ENCODE measurements around the gene NUDT22.
A peak's percentile ranks its signal among the peaks of the same experiment; 100 is the strongest.

Gene NUDT22

DNA sequence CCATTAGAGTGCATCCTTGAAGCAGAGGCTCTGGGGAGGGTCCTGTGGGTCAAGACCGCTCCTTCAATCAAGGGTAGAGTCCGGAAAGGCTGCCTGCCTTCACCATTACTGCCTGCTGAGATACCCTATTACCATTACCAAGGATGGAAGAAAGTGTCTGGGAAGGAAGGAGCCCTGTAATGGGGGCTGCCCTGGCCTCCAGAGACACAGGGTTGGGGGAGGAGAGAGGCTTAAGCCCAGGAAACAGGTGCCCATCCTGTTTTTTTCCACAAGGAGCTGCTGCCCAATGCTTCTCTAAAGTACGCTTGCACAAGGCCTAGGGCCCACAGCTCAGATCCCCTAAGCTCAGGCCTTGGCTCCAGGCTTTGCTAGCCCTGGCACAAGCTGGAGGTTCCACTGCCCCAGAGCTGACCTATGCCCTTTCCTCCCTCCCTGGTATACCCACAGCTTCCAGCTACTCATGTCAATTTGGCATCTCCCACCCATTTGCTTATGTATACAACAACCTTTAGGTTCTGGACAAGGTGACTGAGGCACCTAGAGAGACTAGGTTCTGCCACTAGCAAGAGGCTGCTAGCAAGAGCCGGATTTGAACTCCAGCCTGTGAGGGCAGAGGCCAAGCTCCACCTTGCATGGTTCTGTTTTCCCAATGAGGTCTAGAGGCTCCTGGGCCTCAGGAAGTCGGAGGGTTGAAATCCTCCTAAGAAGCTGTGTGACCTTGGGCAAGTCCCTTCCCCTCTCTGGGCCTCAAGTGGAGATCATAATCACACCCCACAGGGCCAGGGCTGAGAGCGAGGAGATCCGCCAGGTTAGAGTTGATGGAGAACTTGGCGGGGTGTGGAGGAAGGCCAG, 23.7 kb downstream of the NUDT22 start:
- peaks cover 44% of the 10 kb centered on the region for H3K4me1 ChIP-seq (ENCODE audit: control insufficient read depth, insufficient read depth, low read length, poor library complexity, severe bottlenecking)
- no peaks in the 10 kb centered on the region for H3K27me3 ChIP-seq (replicated peaks; ENCODE audit: control insufficient read depth, insufficient read depth, low read length, poor library complexity, severe bottlenecking)
- no peaks in the 10 kb centered on the region for H3K9me3 ChIP-seq (ENCODE audit: control insufficient read depth, low read length)
- no peak overlapping the region for H3K4me3 ChIP-seq (ENCODE audit: insufficient read depth, low read depth, low read length, poor library complexity, severe bottlenecking)
- no peaks in the 10 kb centered on the region for H3K36me3 ChIP-seq (ENCODE audit: control insufficient read depth, insufficient read depth, low read length)
- no peak for DNase-seq
- no peak overlapping the region for H3K27ac ChIP-seq (ENCODE audit: insufficient read depth, low read length, poor library complexity, severe bottlenecking)

DNA sequence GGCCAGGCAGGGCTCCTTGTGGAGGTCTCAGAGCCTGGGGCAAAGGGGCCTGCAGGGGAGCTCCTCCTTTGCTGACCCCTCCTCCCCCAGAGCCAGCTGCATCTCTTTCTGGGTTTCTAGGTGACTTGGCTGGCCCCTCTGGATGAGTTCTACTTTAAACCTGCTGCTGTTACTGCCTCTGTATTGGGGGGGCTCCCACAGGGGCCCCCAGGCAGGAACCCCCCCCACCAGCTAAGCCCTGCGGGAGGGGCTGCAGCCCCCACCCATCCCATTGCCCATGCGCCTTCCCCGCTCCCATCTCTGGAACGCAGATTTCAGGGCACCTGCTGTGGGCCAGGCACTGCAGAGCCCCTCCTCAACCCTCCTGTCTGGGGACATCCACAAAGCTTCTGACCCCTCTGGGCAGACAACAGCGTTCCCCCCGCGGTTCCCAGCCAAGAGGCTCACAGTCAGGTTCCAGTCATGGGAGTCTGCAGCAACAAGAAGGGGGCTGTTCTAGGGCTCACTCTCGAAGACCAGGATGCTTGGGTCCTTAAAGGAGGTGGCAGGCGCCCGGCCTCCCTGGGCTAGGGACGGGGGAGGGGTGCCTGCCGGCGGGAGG, 24.4 kb downstream of the NUDT22 start:
- Histone ChIP-seq H3K27me3 (replicated peaks; ENCODE audit: control insufficient read depth, insufficient read depth, low read length, poor library complexity, severe bottlenecking) (no peaks in the 10 kb centered on the region), H3K9me3 (ENCODE audit: control insufficient read depth, low read length) (no peaks in the 10 kb centered on the region), H3K27ac (ENCODE audit: insufficient read depth, low read length, poor library complexity, severe bottlenecking) (no peak overlapping the region), H3K4me3 (ENCODE audit: insufficient read depth, low read depth, low read length, poor library complexity, severe bottlenecking) (peak overlapping the region; percentile 58), H3K36me3 (ENCODE audit: control insufficient read depth, insufficient read depth, low read length) (no peaks in the 10 kb centered on the region), H3K4me1 (ENCODE audit: control insufficient read depth, insufficient read depth, low read length, poor library complexity, severe bottlenecking) (peaks cover 37% of the 10 kb centered on the region)
- DNase-seq: no peak

DNA sequence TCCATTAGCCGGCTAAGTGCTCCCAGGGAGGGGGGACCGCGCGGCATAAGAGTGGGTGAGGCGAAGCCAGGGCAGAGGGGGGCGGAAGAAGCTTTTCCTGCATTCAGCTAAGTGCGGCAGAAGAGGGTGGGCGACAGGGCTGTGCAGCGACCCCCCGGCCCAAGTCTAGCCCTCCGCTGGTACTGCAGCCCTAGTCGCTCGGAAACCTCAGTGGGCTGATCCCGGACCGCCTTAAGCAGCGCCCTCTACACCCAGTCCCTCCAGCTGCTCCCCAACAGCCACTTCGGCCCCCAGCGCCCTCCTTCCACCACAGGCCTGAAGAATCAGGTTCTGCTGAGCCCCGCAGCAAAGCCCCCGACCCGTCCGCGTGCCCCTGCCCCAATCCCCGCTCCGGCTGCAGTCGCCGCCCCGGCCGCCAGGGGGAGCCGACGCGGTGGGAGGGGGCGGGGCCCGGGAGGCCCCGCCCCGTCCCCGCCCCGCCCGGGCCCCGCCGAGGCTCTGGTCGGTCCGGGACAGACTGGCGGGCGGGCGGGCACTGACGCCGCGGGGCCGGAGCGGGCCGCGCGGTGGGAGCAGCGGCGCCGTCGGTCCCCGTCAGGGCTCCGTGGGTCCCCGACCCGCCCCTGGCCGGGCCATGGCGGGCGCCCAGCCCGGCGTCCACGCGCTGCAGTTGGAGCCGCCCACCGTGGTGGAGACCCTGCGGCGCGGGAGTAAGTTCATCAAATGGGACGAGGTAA, 25.1 kb downstream of the NUDT22 start, which contains the start of gene PLCB3:
PLCB3 (plus strand) TSS at position 515 of the 737 bp plus-strand sequence; CDS start at position 635, 120 bp downstream.
- peak; percentile 50 to 56 (median 54) for DNase-seq
- H3K27ac ChIP-seq (ENCODE audit: insufficient read depth, low read length, poor library complexity, severe bottlenecking): no peak within 1 kb of the TSS
- no peaks in the 10 kb centered on the region for H3K36me3 ChIP-seq (ENCODE audit: control insufficient read depth, insufficient read depth, low read length)
- H3K4me1 ChIP-seq (ENCODE audit: control insufficient read depth, insufficient read depth, low read length, poor library complexity, severe bottlenecking): peaks cover 32% of the 10 kb centered on the region
- H3K9me3 ChIP-seq (ENCODE audit: control insufficient read depth, low read length): no peaks in the 10 kb centered on the region
- peak within 1 kb of the TSS; percentile 65 for H3K4me3 ChIP-seq (ENCODE audit: insufficient read depth, low read depth, low read length, poor library complexity, severe bottlenecking)
- H3K27me3 ChIP-seq (replicated peaks; ENCODE audit: control insufficient read depth, insufficient read depth, low read length, poor library complexity, severe bottlenecking): no peaks in the 10 kb centered on the region

DNA sequence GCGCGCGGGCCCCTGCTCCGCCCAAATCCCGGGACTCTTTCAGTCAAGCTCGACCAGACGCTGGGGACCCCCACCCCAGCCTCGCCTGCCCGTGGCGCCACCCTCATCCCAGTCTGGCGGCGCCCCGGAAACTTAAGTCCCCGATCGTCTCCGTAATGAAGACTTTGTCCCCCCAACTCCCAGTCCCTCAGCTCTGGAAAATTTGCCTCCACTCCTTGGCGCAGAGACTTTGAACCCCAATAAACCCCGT, 25.6 kb downstream of the NUDT22 start:
- Histone ChIP-seq H3K27me3 (replicated peaks; ENCODE audit: control insufficient read depth, insufficient read depth, low read length, poor library complexity, severe bottlenecking) (no peaks in the 10 kb centered on the region), H3K9me3 (ENCODE audit: control insufficient read depth, low read length) (no peaks in the 10 kb centered on the region), H3K27ac (ENCODE audit: insufficient read depth, low read length, poor library complexity, severe bottlenecking) (no peak overlapping the region), H3K4me3 (ENCODE audit: insufficient read depth, low read depth, low read length, poor library complexity, severe bottlenecking) (peak overlapping the region; percentile 65), H3K36me3 (ENCODE audit: control insufficient read depth, insufficient read depth, low read length) (no peaks in the 10 kb centered on the region), H3K4me1 (ENCODE audit: control insufficient read depth, insufficient read depth, low read length, poor library complexity, severe bottlenecking) (peaks cover 32% of the 10 kb centered on the region)
- no peak for DNase-seq

DNA sequence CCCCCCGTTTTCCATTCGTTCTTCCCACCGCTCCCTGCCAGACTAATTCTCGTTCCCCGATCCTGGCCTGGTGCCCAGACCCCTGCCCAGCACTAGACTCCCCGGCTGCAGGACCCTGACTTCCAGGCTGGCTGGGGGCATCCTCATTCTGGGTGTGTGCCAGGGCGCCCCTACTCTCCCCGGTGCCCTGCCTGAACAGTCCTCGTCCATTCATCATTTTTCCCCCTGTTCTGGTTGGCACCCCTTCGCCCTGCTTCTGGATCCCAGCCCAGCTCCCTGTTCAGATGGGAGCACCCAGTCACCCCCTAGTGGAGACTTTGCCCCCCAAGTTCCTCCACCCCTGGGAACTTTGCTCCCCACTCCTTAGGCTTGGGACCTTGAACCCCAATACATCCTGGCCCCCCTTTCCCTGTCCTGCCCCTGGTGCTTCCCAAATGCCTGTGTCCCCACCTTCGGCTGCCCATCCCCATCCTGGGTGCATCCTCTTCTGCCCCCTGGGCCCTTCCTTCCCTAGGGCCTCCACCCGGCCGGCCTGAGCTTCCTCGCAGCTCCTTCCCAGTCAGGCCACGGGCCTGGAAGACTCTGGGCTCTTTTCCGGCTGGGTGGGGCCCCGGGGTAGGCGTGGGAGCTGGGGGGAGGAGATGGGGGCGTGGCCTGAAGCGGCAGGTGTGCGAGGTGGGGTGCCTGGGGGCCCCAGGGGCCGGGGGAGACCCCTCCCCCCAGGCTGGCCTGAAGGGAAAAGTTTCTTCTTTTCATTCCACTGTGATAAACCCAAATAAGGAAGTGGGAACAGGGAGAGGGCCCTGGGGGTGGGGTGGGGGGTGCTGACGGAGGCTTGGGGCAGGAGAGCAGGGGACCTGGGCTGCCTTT, 26.2 kb downstream of the NUDT22 start:
- H3K27ac ChIP-seq (ENCODE audit: insufficient read depth, low read length, poor library complexity, severe bottlenecking): no peak overlapping the region
- peak overlapping the region; percentile 65 for H3K4me3 ChIP-seq (ENCODE audit: insufficient read depth, low read depth, low read length, poor library complexity, severe bottlenecking)
- H3K36me3 ChIP-seq (ENCODE audit: control insufficient read depth, insufficient read depth, low read length): no peaks in the 10 kb centered on the region
- no peaks in the 10 kb centered on the region for H3K27me3 ChIP-seq (replicated peaks; ENCODE audit: control insufficient read depth, insufficient read depth, low read length, poor library complexity, severe bottlenecking)
- H3K4me1 ChIP-seq (ENCODE audit: control insufficient read depth, insufficient read depth, low read length, poor library complexity, severe bottlenecking): peaks cover 32% of the 10 kb centered on the region
- no peak for DNase-seq
- no peaks in the 10 kb centered on the region for H3K9me3 ChIP-seq (ENCODE audit: control insufficient read depth, low read length)

DNA sequence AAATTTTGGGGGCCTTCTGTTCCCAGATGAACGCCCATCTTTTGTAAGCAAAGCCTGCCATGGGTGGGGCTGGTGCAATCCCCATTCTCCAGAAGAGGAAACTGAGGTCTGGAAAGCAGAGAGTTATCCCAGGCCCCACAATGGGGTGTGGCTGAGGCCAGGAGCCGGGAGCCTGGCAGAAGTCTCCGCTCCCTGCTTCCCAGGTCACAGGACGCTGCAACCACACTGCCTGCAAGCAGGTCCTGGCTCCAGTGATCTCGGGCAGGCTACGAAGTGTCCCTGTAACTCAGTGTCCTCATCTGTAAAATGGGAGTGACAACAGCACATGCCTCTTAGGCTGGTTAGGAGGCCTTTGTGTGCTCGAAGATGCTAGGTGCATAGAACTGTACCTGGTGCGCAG, 27.0 kb downstream of the NUDT22 start:
- H3K27ac ChIP-seq (ENCODE audit: insufficient read depth, low read length, poor library complexity, severe bottlenecking): no peak overlapping the region
- peaks cover 25% of the 10 kb centered on the region for H3K4me1 ChIP-seq (ENCODE audit: control insufficient read depth, insufficient read depth, low read length, poor library complexity, severe bottlenecking)

DNA sequence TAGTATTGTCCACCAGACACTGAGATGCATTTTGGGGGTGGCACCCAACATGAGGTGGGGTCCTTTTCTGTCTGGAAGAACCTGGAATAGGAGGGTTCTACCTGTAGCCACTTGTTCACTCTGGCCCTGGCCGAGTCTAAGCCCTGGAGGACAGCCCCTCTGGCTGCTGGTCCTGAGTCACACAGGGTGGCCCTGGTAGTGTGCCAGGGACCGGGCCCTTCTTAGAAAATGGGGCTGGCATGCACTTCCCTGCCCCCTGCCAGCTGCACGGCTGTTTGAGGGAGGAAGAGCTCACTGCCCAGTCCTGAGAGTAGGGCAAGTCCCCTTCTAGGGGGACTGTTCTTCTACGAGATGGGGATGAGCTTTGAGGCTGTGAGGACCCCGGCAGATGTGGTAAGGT, 27.4 kb downstream of the NUDT22 start:
- no peaks in the 10 kb centered on the region for H3K9me3 ChIP-seq (ENCODE audit: control insufficient read depth, low read length)
- no peaks in the 10 kb centered on the region for H3K36me3 ChIP-seq (ENCODE audit: control insufficient read depth, insufficient read depth, low read length)
- no peak overlapping the region for H3K27ac ChIP-seq (ENCODE audit: insufficient read depth, low read length, poor library complexity, severe bottlenecking)
- peaks cover 25% of the 10 kb centered on the region for H3K4me1 ChIP-seq (ENCODE audit: control insufficient read depth, insufficient read depth, low read length, poor library complexity, severe bottlenecking)
- no peak overlapping the region for H3K4me3 ChIP-seq (ENCODE audit: insufficient read depth, low read depth, low read length, poor library complexity, severe bottlenecking)
- DNase-seq: no peak
- H3K27me3 ChIP-seq (replicated peaks; ENCODE audit: control insufficient read depth, insufficient read depth, low read length, poor library complexity, severe bottlenecking): no peaks in the 10 kb centered on the region

More for the DNA sequence above, 27.0 kb downstream of the NUDT22 start:
- no peak for DNase-seq
- Histone ChIP-seq H3K27me3 (replicated peaks; ENCODE audit: control insufficient read depth, insufficient read depth, low read length, poor library complexity, severe bottlenecking) (no peaks in the 10 kb centered on the region), H3K4me3 (ENCODE audit: insufficient read depth, low read depth, low read length, poor library complexity, severe bottlenecking) (no peak overlapping the region), H3K36me3 (ENCODE audit: control insufficient read depth, insufficient read depth, low read length) (no peaks in the 10 kb centered on the region), H3K9me3 (ENCODE audit: control insufficient read depth, low read length) (no peaks in the 10 kb centered on the region)

DNA sequence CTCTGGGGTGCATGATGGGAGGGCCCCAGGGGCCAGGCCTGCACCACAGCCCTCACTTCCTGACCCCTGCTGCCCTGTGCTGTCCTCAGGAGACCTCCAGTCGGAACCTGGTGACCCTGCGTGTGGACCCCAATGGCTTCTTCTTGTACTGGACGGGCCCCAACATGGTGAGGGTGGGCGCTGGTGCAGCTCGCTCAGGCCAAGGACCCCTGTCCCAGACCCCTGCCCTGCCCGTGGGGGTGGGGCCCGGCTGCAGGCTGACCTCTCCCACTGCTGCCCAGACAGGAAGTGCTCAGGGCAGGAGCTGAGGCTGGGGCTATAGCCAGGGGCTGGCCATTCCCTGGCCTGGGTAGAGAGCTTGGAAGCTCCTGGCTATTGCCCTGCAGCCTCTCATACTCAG, 28.3 kb downstream of the NUDT22 start:
- peaks cover 25% of the 10 kb centered on the region for H3K4me1 ChIP-seq (ENCODE audit: control insufficient read depth, insufficient read depth, low read length, poor library complexity, severe bottlenecking)
- H3K27me3 ChIP-seq (replicated peaks; ENCODE audit: control insufficient read depth, insufficient read depth, low read length, poor library complexity, severe bottlenecking): no peaks in the 10 kb centered on the region
- no peaks in the 10 kb centered on the region for H3K9me3 ChIP-seq (ENCODE audit: control insufficient read depth, low read length)
- no peak overlapping the region for H3K4me3 ChIP-seq (ENCODE audit: insufficient read depth, low read depth, low read length, poor library complexity, severe bottlenecking)
- no peaks in the 10 kb centered on the region for H3K36me3 ChIP-seq (ENCODE audit: control insufficient read depth, insufficient read depth, low read length)
- DNase-seq: no peak
- no peak overlapping the region for H3K27ac ChIP-seq (ENCODE audit: insufficient read depth, low read length, poor library complexity, severe bottlenecking)

DNA sequence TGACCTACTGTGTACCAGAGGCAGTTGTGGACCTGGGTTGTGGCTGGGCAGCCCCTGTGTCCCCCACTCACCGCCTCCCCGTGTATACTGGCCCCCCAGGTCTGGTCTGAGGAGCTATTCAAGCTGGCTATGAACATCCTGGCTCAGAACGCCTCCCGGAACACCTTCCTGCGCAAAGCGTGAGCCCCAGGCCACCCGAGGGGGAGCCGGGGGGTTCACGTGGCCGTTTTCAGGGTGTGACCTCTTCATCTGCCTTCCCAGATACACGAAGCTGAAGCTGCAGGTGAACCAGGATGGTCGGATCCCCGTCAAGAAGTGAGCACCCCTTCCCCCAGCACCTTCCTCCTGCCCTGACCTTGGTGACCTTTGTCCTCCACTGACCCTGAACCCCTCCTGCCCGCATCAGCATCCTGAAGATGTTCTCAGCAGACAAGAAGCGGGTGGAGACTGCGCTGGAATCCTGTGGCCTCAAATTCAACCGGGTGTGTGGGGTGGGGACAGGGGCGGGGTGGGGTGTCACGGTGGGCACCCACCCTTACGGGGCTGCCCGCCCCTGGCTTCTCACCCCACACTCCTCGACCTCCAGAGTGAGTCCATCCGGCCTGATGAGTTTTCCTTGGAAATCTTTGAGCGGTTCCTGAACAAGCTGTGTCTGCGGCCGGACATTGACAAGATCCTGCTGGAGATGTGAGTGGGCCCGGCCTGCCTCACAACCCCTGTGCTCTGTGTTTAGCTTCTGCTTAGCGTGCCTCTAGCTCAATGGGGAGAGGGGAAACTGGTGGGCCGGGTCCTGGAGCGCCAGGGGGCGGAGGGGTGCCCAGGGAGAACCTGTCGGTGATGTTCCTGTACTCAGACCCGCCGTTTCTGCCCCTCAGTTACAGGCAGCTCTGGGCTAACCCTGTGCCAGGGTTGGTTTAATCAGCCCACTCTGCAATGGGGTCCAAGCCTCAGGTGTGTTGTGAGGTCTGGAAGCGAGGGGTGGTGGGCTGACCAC, 29.4 kb downstream of the NUDT22 start:
- peaks cover 19% of the 10 kb centered on the region for H3K4me1 ChIP-seq (ENCODE audit: control insufficient read depth, insufficient read depth, low read length, poor library complexity, severe bottlenecking)
- no peaks in the 10 kb centered on the region for H3K9me3 ChIP-seq (ENCODE audit: control insufficient read depth, low read length)
- no peak overlapping the region for H3K27ac ChIP-seq (ENCODE audit: insufficient read depth, low read length, poor library complexity, severe bottlenecking)
- no peaks in the 10 kb centered on the region for H3K36me3 ChIP-seq (ENCODE audit: control insufficient read depth, insufficient read depth, low read length)
- DNase-seq: no peak
- H3K27me3 ChIP-seq (replicated peaks; ENCODE audit: control insufficient read depth, insufficient read depth, low read length, poor library complexity, severe bottlenecking): no peaks in the 10 kb centered on the region
- H3K4me3 ChIP-seq (ENCODE audit: insufficient read depth, low read depth, low read length, poor library complexity, severe bottlenecking): no peak overlapping the region

Data from effector memory CD4-positive, alpha-beta T cell (primary cell).